Stromal cell of bone marrow (primary cell): Measurements from ENCODE around the gene DUSP10.

ENCODE experiments used
- DNase-seq: peaks from one replicate; pipeline ENCODE4 v3.0.0-alpha.2; 2012; ENCODE audit warnings: low read depth

DUSP10 gene

DNA sequence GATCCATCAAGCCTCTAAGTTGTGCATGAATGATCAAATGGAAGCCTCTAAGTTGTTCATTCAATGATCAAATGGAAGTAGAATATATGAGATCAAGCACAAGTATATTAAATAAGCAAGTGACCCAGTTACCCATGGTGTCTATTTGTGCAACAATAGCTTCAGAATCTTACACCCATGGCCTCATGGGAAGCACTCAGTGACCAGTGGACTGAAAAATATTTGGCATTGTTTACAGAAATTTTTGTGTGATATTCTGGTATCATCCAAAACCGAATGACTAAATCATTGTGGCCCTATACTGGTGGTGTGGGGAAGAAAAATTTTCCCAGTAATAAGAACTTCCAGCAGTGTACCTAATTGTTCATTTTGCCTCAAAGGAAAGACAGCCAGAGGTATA is 46.6 kb downstream of the DUSP10 start:
- no peak for DNase-seq

DNA sequence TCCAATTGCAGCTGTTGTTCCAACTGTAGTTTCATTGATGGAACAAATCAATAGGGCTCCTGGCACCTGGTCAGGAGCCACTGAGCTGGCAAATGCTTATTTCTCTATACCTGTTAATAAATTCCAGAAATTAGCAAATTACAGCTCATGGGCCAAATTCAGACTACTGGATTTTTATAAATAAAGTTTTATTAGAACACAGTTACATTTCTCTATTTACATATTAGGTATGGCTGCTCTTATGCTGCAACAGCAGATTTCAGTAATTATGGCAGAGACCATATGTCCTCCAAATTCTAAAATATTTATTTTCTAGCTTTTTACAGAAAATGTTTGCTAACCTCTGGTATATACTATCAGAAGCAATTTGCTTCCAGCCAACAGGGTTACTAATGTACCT is 47.8 kb downstream of the DUSP10 start:
- no peak for DNase-seq

DNA sequence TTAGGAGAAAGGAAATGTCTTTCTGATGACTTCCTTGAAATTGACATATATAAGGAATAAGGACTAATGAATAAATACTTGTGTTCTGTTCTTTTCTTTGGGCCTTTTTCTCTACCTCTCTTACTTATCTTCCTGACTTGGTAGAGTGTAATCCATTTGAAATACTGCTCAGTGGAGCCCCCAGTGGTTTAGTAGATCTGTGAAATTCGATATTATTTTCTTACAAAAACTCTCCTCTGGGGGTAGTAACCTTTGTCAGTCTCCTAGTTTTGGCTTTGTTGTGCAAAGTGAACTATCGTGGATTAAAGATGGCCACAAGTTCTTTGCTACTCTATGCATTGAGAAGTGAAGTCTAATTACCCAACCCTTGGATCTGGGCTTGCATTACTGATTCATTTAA is 48.8 kb downstream of the DUSP10 start:
- no peak for DNase-seq

DNA sequence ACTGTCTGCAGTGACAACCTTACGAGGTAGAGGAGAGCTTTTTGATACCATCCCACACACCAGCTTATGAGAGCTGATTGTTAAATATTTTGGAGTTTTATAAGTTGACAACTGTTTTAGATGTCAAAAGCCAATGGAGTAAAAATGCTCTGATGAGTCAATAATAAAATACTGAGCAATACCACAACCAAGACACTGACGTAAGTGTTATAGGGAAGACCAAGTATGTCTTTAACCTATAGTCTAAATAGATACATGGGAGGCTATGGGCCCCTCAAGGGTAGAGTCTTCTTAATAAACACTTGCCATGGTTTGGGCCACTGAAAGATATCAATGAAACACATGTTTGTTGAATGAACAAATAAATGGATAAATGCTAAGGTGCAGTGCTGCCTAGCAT is 49.2 kb downstream of the DUSP10 start:
- no peak for DNase-seq

DNA sequence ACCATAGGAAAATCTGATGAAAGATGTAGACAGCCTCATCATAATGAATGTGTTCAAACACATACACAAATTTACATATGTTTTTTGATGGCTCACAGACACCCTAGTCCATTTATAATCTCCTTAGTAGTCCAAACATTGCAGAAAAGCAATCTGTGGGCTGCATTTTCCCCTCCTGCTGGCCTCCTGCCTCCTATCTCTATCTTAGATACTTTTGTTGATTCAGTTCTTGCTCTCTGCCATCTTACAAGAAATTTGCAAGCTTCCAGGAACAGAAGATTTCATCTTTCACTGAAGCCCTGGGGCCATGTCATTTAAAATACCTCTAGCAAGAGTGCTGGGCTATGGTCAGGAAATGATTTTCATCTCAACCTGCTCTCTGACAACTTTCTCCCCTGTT is 50.6 kb downstream of the DUSP10 start:
- DNase-seq = no peak

DNA sequence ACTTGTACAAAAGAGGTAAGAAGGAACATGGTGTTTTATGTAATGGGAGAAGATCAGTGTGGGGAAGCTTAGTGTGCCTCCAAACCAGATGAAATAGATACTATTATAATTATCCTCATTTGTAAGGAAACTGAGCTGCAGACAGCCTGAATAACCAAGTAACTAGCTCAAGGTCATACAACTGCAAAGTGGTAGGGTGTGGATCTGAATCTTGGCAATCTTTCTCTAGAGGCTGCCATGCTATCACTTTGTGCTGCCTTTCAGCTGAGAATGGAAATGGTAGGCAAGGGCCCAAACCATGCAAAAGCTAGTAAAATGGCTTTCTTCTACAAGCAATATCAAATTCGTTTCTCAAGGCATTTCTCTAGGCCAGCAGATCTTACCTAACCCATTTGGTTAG is 51.0 kb downstream of the DUSP10 start:
- no peak for DNase-seq

DNA sequence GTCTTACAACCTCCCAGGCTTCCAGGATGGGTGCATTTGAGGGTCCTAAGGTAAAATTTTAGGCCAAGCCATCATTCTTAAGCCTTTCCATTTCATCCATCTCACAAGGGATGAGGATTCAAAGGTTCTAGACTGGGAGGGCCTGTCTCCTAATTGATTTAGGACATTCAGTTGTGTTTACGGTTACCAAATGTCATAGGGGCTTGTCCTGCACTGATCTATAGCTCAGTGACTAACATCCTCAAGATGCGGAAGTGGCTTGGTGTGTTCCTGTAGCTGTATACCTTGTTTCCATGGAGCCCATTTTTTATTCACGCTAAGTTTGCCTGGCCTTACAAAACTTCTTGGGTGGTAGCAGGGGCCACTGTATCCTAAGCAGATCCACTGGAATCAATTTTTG is 52.8 kb downstream of the DUSP10 start:
- no peak for DNase-seq

DNA sequence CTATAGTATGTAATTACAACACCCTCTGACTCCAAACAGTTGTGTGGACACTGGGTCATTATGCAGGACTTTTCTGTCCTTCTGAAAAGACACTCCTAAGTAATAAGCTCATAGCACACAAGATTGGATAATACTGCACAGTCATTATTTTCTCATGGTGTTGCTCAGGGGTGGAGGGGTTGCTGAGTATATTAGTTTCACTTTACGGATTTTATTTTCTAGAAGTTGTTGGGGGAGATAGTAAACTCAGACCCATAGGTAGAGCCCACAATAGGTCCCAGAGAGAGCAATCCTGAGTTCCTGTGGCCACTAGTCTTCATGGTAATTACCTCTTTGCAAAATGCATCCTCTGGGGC is 53.4 kb downstream of the DUSP10 start:
- DNase-seq = no peak

DNA sequence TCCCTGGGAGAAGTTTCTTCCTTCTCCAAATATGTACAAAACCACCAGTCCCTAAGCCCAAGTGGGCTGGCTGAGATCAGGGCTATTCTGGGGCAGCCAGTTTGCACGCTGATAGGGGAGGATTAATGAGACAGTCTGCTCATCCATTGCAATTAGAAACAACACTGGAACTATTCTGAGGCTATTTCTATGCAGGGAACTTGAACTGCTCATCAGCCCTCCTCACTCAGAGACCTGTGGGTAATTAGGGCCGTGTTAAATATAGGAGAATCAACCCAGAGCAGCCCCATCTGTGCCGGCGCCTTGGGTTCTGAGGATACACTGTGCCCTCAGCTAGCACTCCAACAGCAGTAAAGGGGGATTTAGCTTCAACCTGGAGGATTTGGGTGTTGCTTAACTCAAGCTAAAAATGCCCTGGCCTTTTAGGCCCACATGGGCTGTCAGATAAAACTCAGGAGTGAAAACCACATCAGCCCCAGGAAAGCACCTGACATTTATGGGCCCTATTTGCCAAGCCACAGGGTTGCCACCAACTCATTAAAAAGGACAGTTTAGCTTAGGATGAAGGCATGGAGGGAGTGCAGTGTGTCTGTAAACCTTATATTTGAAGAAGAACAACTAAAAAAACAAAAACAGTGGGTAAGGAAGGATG is 53.9 kb downstream of the DUSP10 start:
- DNase-seq = no peak

DNA sequence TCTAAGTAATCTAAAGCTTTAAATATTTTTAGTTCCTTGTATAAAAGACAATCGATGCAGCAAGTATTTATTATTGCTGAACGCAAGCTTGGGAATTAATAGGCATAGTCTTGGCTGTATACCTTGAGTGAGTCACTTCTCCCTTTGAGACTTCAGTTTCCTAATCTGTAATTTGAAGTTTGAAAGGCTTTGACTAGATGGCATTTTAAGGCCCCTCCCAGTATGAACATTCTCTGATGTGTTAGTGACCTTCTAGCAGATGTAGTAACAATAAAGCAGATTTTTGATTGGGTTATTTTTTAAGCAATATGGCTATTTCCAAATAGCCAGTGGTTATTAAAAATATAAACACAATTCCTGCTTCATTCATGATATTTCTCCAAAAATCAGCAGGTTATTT is 58.2 kb downstream of the DUSP10 start:
- DNase-seq = no peak

DNA sequence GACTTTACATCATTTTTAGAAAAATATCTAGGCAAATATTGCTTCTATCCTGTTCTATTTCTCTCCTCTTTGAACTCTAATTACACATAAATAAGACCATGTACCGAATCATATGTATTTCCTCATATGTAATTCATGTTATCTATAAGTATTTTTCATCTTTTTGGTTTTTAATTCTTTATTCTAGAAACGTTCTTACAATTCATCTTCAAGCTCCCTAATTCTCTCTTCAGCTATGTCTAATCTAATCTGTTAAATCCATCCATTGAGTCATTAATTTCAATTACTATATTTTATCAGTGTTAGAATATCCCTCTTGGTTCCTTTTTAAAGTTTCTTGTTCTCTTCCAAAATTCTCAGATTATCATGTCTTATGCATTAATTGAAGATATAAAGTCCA is 61.8 kb downstream of the DUSP10 start:
- no peak for DNase-seq

DNA sequence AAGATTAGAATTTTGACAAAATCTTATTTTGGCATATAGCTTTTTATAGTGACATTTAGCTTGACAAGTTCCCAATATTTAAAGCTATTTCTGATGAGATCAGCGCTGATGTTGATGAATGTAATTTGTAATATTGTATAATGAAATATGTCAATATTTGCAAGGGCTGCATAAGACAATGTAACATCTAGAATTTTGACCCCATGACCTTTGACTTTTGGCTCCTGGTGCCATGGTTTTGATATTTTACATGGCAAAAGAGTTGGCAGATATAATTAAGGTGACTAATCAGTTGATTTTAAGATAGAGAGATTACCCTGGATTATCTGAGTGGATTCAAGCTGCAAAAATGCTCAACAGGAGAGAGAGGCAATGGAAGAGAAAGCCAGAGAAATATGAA is 63.9 kb downstream of the DUSP10 start:
- no peak for DNase-seq

DNA sequence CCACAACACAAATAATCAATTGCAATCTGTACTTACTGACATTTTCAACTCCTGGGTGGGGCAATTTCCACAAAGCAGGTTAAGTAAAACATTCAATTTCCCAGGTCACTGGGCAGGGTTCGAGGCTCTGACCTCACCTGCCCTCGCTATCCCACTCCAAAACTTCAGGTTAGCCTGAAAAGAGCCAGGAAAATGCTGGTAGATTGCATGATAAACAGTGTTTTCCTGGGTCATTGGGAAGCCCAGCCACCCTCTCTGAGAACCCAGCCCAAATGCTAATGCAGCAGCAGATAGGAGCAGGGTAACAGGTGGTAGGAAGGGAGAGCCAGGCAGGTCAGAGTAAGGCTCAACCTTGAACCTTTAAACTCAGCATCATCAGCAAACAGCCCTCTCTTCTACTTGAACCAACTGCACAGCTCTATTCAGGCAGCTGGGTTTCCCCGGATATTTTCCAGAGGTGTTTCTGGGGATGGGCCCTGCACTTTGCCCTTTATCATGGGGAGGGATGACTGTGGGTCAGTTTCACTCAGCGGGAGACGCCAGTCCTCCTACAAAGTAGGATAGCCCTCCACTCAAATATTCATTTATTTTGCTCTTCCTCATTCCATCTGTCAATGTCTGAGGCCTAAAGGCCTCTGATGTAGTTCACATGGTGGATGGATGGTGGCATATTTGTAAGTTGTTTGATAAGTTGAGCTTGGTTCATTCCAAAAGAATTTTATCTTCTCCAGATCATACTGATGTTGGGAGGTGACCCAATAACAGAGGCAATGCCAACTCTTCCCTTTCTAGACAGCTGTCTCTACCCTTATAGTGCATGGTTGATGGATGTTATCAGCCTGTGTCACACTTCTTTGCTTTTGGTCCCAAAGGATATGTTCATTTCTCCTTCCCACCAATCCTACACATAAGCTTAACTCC is 65.7 kb downstream of the DUSP10 start:
- DNase-seq = no peak

DNA sequence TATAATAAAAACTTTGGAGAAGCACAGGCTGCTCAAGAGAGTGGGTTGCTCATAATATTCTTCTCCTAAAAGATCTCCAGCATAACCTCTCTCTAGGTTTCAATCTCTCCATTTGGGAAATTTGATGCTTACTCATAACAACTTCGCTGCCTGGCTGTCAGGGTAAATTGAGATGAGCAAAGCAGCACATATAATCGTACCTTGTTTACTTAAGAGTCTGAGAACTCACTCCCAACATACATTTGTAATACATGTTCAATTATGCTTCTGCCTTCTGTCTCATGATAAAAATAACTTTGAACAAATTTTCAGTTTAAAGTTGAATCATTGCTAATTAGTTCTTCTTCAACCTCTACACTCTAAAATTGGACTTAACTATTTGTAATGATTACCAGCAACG is 68.9 kb downstream of the DUSP10 start:
- DNase-seq = no peak

DNA sequence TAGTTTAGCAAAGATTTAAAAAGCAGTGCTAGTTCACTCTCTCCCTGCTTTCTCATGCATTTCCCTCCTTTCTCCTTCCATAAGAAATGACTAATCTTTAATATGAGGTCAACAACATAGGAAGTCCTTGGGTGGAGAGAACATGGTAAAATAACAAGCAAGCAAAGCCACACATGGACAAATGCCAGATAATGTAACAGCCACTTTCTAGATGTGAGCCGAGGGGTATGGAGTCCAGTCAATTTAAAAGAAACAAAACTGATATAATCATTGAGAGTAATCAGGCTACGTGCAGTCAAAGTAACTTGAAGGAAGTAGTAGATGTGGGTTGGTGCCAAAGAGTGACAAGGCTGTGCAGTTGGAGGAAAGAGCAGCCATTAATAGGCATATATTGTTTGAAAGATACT is 69.6 kb downstream of the DUSP10 start:
- peak; percentile 65 for DNase-seq

DNA sequence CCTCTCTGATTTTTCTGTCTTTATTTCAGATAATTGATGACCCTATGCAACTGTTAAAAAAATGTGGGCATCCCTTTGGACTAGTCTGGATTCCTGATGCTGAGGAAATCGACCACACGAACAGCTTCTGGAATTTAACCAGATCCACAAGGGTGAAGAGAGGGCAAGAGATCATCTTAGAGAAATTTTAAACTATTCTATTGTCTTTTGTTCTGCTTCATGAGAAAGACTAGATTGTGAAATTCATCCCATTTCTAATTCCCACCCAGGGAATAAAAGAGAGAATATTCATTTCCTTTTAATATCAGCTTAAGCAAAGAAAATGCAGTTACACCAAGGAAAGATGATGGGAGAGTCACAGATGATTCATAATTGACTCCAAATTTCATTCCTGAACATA is 71.8 kb downstream of the DUSP10 start:
- DNase-seq = peak; percentile 39

DNA sequence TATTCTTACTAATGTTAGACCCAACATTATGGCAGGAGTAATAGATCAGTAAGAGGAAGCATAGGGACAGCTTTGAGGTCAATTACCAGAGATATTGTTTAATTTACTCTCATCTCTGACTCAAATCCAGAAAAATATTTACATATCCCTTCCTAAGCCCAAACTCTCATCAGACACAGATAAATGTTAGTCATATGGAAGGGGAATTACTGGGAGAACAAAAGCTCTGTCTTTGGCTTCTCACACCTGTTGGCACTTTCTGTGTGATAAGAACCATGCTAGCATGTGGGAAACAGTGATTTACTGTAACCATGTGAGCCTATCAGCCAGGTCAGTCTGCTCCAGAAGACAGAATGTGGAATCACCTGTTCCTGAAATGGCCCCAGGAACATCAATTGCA is 72.4 kb downstream of the DUSP10 start:
- no peak for DNase-seq

DNA sequence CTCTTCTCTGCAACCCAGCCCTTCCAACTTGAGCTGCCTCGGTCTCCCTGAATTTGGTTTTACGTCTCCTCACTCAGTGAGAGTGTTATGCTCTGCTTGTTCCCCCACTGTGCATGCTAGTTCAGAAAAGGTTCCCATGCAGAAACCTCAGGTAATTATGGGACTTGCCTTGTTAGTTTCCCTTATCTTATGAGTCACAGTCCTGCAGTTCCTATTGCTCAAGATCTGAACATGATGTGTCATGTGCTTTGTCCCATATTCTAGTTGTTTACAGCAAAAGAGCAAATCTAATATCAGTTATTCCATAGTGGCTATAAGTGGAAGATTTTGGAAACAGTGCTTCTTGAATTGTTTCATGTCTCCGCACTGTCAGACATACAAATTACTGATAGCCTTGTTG is 74.4 kb downstream of the DUSP10 start:
- peak; percentile 44 for DNase-seq

DNA sequence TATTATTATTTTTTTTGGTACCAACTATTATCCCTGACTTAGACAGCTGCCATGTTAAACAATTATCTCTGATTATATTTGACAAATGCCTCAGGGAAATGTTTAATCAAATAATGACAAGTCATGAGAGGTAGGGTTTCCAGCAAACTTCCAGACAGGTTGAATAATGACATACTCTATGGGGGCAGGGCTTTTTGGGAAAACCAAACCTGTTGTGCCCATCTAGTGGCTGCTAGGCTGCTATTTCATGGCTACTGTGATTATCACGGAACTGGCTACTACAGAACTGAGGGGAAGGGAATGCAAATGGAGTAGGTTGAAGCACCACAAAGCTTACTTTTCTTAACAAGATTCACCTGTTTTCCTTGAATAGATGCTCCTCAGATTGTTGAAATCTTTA is 77.6 kb downstream of the DUSP10 start:
- DNase-seq = no peak

DNA sequence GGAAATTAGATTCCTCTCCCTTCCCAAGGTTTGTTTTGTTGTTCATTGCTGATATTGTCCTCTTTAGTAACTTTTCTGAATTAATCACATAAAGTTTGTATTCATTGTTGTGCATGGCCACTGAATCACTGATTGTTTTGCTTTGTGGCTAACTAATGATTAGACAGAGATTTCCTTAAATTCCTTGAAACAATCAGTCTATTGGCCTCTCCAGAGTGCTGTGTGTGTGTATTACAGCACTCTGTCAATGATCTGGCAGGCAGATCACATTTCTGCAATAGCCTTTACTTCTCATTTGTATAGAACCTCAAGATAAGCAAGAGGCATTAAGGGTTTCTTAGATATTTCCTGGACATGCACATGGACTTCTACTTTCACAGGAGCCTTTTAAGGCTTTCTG is 78.6 kb downstream of the DUSP10 start:
- DNase-seq = no peak

DNA sequence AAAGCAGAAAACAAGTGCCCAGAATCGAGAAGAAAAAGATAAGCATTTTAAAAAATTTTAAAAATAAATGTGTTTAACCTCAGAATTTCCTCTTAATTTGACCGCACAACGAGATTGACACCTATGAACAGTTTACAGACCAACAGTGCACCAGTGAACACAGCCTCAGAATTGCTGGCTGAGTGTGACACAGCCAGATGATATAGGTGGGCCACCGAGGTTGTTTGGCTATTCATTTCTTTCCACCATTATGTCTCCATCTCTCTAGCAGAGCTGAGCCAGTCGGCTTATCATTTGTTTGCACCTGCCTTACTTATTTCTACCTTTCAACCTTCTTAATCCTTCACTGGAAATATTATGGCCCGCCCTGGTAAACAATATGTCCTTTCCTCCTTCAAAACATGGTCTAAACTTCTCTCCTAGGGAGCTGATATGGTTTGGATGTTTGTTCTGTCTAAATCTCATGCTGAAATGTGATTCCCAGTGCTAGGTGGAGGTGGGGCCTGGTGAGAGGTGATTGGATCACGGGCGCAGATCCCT is 86.1 kb downstream of the DUSP10 start:
- DNase-seq = no peak
